Upper lobe of left lung (tissue), 4 donors: ENCODE results near the gene EXOC4.

Source experiments
- CTCF ChIP-seq, 6 experiments: fragments of 450-650 bp in 4 of 6; fragments of 200-600 bp in 2 of 6; sonication (generic) in 2 of 6; IDR thresholded peaks; one replicate each; pipeline ENCODE4 v1.5.1; 2016 to 2019; ENCODE audit warnings: antibody characterized with exemption in 6 of 6
- EP300 ChIP-seq, 4 donors: sonication (generic); formaldehyde crosslinking; IDR thresholded peaks; one replicate each; pipeline ENCODE4 v1.5.1; 2017; ENCODE audit warnings: antibody characterized with exemption in 4 of 4, control low read depth in 2 of 4
- POLR2A ChIP-seq, 4 donors: fragments of 450-650 bp; IDR thresholded peaks; one replicate each; pipeline ENCODE4 v1.5.1; 2016 to 2017; ENCODE audit warnings: antibody characterized with exemption in 4 of 4, mild to moderate bottlenecking in 2 of 4
- POLR2AphosphoS5 ChIP-seq, 2 donors: sonication (generic); formaldehyde crosslinking; IDR thresholded peaks; one replicate each; pipeline ENCODE4 v1.5.1; 2017; ENCODE audit warnings: antibody characterized with exemption in 2 of 2

GRCh38 chr7:133709036-133709880 lies 456.4 kb downstream of the EXOC4 start:
- TF ChIP-seq CTCF (IDR thresholded peaks at IDR 0.05) (no peak), POLR2A (IDR thresholded peaks at IDR 0.05) (no peak), EP300 (IDR thresholded peaks at IDR 0.05) (no peak), POLR2AphosphoS5 (IDR thresholded peaks at IDR 0.05) (no peak)
